WI38 (cell line): ENCODE data around the gene LMF1.

ENCODE experiments used
- H3K4me3 ChIP-seq: 2 replicates; pipeline ENCODE4 v1.5.1; 2011; ENCODE audit warnings: low read depth, mild to moderate bottlenecking, control low read depth, low read length
- TF ChIP-seq, protein P1 (sequence below): IDR thresholded peaks from 2 replicates; pipeline ENCODE4 v1.5.1; 2012; ENCODE audit warnings: low read depth, mild to moderate bottlenecking, control low read depth, low read length

The LMF1 gene

DNA sequence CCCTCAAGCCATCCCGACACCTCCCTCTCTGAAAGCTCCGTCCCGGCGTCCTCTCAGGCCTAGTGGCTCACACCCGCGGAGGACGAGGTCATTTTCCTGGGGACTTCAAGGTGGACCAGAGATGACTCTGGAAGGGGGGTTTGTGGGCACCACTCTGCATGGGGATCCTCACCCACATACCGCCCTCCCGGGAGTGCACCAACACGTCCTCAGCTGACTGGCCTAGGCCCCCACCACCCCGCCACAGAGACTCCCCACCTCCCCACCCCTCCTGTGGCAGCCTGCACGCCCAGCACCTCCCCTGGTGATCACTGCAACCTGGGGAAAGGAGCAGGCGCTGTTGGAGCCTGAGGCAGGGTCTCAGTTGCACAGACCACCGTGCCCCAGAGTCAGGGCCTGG is 8.4 kb upstream of the LMF1 start:
- TF ChIP-seq, protein P1, sequence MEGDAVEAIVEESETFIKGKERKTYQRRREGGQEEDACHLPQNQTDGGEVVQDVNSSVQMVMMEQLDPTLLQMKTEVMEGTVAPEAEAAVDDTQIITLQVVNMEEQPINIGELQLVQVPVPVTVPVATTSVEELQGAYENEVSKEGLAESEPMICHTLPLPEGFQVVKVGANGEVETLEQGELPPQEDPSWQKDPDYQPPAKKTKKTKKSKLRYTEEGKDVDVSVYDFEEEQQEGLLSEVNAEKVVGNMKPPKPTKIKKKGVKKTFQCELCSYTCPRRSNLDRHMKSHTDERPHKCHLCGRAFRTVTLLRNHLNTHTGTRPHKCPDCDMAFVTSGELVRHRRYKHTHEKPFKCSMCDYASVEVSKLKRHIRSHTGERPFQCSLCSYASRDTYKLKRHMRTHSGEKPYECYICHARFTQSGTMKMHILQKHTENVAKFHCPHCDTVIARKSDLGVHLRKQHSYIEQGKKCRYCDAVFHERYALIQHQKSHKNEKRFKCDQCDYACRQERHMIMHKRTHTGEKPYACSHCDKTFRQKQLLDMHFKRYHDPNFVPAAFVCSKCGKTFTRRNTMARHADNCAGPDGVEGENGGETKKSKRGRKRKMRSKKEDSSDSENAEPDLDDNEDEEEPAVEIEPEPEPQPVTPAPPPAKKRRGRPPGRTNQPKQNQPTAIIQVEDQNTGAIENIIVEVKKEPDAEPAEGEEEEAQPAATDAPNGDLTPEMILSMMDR: no peak
- no peak overlapping the region for H3K4me3 ChIP-seq

DNA sequence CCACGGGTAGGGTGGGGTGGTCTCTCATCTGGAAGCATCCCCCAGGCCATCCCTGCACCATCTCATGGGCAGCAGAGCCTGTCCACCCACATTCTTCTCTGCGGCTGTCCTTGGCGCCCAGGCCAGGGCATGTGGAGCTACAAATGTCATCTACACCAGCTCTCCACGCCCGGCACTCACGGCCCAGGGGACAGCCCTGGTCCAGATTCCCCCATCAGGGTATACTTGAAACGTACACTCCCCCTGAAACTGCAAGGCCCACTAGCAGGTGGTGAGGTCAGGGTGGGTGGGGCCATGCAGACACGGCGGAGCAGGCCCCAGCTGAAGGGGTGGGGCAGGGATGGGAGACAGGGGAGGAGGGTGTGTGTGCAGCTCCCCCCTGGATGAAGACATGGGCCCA is 7.6 kb upstream of the LMF1 start:
- TF ChIP-seq, protein P1: no peak
- no peak overlapping the region for H3K4me3 ChIP-seq

DNA sequence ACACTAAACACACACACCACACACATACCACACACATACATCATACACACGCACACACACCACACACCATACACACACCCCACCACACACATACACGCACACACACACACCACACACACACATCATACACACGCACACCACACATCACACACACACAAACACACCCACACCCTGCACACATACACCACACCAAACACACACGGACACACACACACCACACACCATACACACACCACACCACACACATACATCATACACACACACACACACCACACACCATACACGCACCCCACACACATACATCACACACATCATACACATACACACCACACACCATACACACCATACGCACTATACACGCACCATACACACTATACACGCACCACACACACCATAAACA is 7.1 kb upstream of the LMF1 start:
- no peak overlapping the region for H3K4me3 ChIP-seq
- TF ChIP-seq, protein P1: no peak

DNA sequence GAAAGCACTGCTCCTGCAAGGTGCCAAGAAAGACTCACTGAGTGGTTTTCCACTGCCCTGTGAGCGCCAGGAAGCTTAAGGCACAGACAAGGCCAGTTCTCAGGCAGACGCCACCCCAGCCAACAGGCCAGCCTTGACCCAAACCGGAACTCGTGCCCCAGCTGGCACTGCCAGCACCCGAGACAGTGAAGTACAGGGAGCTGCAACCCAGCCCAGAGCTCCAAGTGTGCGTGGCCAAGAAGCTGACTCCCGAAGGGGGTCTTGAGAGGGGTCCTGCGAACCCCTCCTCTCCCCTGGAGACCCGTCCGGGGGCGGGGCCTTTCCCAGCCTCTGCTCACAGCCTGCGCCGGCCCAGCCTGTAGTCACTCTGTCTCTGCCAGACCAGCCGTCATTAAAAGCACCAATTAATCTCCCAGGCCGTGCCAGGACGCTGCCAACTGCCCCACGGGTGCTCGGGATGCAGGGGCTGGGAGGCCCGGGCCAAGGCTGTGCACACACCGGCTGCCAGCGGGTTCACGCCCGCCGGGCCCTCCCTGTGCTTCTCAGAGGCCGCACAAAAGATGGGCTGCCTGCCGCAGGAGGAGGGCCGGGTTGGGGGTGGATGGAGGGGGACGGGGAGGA is 6.4 kb upstream of the LMF1 start:
- TF ChIP-seq, protein P1: no peak
- H3K4me3 ChIP-seq: no peak overlapping the region

DNA sequence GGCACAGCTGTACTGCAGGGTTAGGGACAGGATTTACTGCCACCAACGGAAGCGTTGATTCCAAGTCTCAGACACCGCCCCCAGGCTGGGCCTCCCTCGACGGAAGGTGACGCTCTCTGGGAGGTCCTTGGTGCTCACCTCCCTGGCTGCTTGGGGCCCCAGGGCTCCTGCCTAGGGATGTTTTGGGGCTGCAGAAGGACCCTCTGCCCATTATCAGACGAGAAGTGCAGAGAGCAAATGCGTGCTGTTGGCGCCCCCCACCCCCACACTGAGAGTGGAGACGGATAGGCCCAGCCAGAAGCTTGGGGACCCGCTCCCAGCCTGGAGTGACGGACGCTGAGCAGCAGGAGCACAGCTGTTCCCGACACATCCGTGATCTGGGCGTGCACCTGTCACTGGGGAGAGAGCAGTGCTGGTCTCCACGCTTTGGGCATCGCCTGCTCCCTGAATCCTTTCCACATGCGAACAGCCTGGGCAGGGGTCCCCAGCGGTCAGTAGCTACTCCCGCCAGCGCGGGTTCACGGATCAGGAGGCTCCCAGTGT is 5.7 kb upstream of the LMF1 start:
- H3K4me3 ChIP-seq: no peak overlapping the region
- TF ChIP-seq, protein P1: no peak

DNA sequence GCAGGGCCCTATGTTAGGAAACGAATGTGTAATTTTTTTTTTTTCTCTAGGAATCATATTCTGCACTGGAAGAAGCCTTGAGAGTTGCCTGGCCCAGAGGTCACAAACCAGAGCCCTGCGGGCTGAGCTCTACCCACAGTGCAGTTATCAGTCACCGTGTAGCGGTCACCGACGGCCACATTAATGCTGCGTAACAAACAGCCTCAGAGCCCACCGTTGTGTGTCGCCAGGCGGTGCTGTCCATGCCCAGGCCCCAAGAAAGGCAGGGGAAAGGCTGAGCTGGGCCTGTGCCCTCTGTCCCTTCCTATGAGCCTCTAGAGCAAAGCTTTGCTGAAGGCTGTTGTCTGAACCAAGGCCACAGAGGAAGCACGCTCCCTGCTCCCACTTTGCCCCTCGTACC is 4.5 kb upstream of the LMF1 start:
- no peak overlapping the region for H3K4me3 ChIP-seq
- TF ChIP-seq, protein P1: no peak

DNA sequence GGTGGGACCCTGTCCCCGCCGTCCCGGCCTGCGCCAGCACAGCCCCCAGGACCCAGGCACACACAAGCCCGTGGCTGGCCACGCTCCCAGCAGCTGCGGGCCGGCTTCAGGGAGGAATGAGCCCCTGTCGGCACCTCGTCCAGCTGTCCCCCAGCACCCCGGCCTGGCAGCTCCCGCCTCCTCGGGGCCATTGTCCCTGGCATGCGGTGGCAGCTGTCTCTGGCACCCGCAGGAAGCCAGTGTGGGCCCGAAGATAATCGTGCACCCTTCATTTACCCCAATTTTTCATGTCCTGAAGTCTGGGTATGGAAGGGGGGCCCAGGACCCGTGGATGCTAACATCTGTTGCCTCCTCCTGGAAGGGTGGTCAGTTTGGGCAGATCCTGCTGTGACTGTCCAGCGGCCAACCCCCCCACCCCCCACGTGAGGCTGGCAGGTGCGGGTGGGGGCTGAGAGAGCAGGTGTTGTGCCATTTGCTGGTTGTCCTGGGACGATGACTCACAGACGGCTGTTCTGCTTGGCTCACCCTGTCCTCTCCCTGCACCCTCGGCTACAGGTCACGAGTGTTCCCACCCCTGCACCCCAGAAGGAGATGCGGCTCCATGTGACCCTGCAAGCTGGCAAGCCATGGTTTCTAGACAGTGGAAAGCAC is 4.0 kb upstream of the LMF1 start:
- no peak overlapping the region for H3K4me3 ChIP-seq

More for the DNA sequence above, 4.0 kb upstream of the LMF1 start:
- TF ChIP-seq, protein P1: no peak
